HL-60 (cell line): ENCODE measurements around the gene CACNA2D1.

Source experiments
- DNase-seq, 2 experiments: peaks; one replicate each; pipeline ENCODE4 v3.0.0-alpha.2; 2010 to 2020; ENCODE audit warnings: low read depth in 1 of 2, low spot score in 1 of 2
- H3K27ac ChIP-seq: fragments of 250-450 bp; sonication (Bioruptor Pico); replicated peaks from 2 replicates; pipeline ENCODE4 v1.5.1; 2020; ENCODE audit warnings: mild to moderate bottlenecking, moderate library complexity
- H3K27me3 ChIP-seq: fragments of 250-450 bp; sonication (Bioruptor Pico); 2 replicates; pipeline ENCODE4 v1.5.1; 2021; ENCODE audit warnings: mild to moderate bottlenecking, moderate library complexity; ENCODE audit not compliant: insufficient read depth, poor library complexity, severe bottlenecking
- H3K4me3 ChIP-seq: replicated peaks from 2 replicates; pipeline ENCODE4 v1.5.1; 2011; ENCODE audit warnings: mild to moderate bottlenecking, control low read depth, low read length; ENCODE audit not compliant: insufficient read depth
- CTCF ChIP-seq: IDR thresholded peaks from one replicate; pipeline ENCODE4 v1.5.1; 2011; ENCODE audit warnings: low read length, control low read depth, inconsistent platforms; ENCODE audit not compliant: insufficient read depth
- GABPA ChIP-seq: IDR thresholded peaks from 2 replicates; pipeline ENCODE4 v1.6.1; 2012; ENCODE audit warnings: low read depth
- POLR2AphosphoS5 ChIP-seq: IDR thresholded peaks from 2 replicates; pipeline ENCODE4 v1.6.1; 2012; ENCODE audit warnings: low read depth
- SPI1 ChIP-seq: IDR thresholded peaks from 2 replicates; pipeline ENCODE4 v1.6.1; 2012; ENCODE audit warnings: low read depth, mild to moderate bottlenecking, borderline replicate concordance
- TF ChIP-seq, protein P1 (sequence below): IDR thresholded peaks from 2 replicates; pipeline ENCODE4 v1.6.1; 2012; ENCODE audit warnings: low read depth; ENCODE audit not compliant: insufficient replicate concordance

CACNA2D1 gene

DNA sequence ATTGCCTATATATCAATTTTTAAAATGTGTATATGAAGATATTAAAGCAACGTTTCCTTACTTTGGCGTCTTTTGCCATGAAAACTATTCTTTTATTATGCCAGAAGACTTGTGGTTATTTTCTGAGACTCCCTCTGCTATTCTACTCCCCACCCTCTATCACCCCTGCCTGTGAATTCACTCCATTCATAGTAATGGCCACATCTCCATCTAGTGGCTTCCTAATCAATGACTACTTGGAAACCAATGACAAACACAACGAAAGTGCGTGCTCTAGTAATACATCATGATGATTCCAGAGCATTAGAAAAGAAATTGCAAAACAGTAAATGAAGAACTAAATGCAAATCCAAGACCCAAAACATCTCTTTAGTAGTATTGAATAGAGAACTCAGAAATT lies 487.1 kb downstream of the CACNA2D1 start:
- Histone ChIP-seq H3K4me3 (no peak overlapping the region), H3K27me3 (no peaks in the 10 kb centered on the region), H3K27ac (no peak overlapping the region)
- peak; percentile 20 to 59 for DNase-seq
- TF ChIP-seq, protein P1, sequence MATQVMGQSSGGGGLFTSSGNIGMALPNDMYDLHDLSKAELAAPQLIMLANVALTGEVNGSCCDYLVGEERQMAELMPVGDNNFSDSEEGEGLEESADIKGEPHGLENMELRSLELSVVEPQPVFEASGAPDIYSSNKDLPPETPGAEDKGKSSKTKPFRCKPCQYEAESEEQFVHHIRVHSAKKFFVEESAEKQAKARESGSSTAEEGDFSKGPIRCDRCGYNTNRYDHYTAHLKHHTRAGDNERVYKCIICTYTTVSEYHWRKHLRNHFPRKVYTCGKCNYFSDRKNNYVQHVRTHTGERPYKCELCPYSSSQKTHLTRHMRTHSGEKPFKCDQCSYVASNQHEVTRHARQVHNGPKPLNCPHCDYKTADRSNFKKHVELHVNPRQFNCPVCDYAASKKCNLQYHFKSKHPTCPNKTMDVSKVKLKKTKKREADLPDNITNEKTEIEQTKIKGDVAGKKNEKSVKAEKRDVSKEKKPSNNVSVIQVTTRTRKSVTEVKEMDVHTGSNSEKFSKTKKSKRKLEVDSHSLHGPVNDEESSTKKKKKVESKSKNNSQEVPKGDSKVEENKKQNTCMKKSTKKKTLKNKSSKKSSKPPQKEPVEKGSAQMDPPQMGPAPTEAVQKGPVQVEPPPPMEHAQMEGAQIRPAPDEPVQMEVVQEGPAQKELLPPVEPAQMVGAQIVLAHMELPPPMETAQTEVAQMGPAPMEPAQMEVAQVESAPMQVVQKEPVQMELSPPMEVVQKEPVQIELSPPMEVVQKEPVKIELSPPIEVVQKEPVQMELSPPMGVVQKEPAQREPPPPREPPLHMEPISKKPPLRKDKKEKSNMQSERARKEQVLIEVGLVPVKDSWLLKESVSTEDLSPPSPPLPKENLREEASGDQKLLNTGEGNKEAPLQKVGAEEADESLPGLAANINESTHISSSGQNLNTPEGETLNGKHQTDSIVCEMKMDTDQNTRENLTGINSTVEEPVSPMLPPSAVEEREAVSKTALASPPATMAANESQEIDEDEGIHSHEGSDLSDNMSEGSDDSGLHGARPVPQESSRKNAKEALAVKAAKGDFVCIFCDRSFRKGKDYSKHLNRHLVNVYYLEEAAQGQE: no peak
- no peak for TF ChIP-seq POLR2AphosphoS5
- peak; percentile 25 for TF ChIP-seq CTCF
- no peak for TF ChIP-seq SPI1

DNA sequence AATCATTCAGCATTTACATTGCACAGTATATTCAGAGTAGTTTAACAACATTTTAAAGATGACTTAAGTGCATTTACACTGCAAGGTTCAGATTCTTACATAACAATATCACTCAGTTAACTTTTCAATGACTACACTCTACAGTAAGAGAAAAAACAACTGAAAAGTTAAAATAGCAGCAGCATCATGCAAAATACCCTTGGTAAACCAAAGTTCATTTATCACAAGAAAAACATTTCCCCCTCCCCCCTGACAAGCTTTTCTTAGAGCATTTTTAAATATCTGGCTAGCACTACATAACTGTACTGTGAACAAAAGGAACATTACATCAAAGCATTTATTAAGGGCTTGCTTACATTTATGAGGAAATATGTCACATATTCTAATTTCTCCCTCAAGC lies 494.3 kb downstream of the CACNA2D1 start:
- Histone ChIP-seq H3K27me3 (no peaks in the 10 kb centered on the region), H3K27ac (no peak overlapping the region), H3K4me3 (no peak overlapping the region)
- TF ChIP-seq, protein P1: no peak
- TF ChIP-seq CTCF: no peak
- no peak for TF ChIP-seq SPI1
- no peak for TF ChIP-seq GABPA
- TF ChIP-seq POLR2AphosphoS5: no peak
- no peak for DNase-seq

DNA sequence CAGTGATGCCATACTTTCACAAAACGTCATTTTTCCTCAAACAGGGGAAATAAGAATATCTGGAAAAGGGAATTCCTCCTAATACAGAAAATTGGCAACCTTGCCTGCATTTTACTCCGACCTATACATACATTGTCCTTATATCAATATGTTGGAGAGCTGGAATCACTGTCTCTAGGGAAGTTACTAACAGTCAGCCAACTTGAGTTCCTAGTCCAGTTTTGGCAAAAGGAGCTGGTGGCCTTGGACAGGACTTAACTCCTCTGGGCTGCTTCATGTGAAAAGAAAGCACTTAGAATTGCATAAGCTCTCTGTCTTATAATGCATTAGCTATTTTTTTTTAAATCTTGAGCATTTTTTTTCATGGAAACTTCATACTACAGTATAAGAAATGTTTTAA lies 499.5 kb downstream of the CACNA2D1 start:
- no peak for DNase-seq
- no peak overlapping the region for H3K4me3 ChIP-seq
- no peak for TF ChIP-seq SPI1
- no peak for TF ChIP-seq POLR2AphosphoS5
- TF ChIP-seq GABPA: no peak
- TF ChIP-seq CTCF: no peak
- TF ChIP-seq, protein P1: no peak
- H3K27ac ChIP-seq: no peak overlapping the region
- no peaks in the 10 kb centered on the region for H3K27me3 ChIP-seq
